HCT116 (cell line): Measurements from ENCODE around the gene RHBDF1. TPM values are rescaled to one million over a fixed set of nuclear protein-coding genes. Genes with fewer than 3 reads are reported as not detected.

Experiments
- ATAC-seq: fragments of 200-7000 bp; cut with Tn5 transposase; 2 replicates; pipeline ENCODE4 v1.9.1; 2020; ENCODE audit warnings: mild to moderate bottlenecking, moderate library complexity
- BruUV-seq: library from RNA; stranded (reverse); fragments of 400-500 nt; replicated peaks from 2 replicates; lab custom pipeline; 2021; lab: Mats Ljungman, UMichigan
- CTCF ChIA-PET: fragments of 300-600 bp; sonication (Branson Sonifier 250); formaldehyde crosslinking; loops from one replicate; lab custom pipeline; 2021; ENCODE audit warnings: antibody characterized with exemption; lab: Charles Lee
- POLR2A ChIA-PET: fragments of 300-600, 350-600 bp; sonication (Branson Sonifier 250); formaldehyde crosslinking; loops from one replicate; lab custom pipeline; 2021; ENCODE audit warnings: antibody characterized with exemption; lab: Charles Lee
- RAD21 ChIA-PET, 2 experiments: fragments of 300-600 bp; sonication (Branson Sonifier 250); formaldehyde crosslinking; loops; one replicate each; lab custom pipeline; 2023; ENCODE audit warnings: low total read pairs in 2 of 2; ENCODE audit not compliant: uncharacterized antibody in 2 of 2, unreplicated experiment in 2 of 2, low non-redundant PET in 1 of 2; lab: Charles Lee
- DNase-seq: peaks from one replicate; pipeline ENCODE4 v3.0.0-alpha.2; 2010; ENCODE audit warnings: low read depth, low spot score
- H2AFZ ChIP-seq: fragments of 200-600 bp; shearing (Covaris generic), sonication (generic); 2 replicates; pipeline ENCODE4 v1.6.1; 2017; ENCODE audit warnings: low read depth, mixed run types, mixed read lengths, antibody characterized with exemption, low read length; ENCODE audit not compliant: poor library complexity, severe bottlenecking
- H3K27ac ChIP-seq: 2 replicates; pipeline ENCODE4 v1.5.1; 2012; ENCODE audit warnings: low read depth, low read length
- H3K27me3 ChIP-seq: fragments of 200-600 bp; sonication (generic); 2 replicates; pipeline ENCODE4 v1.6.1; 2016; ENCODE audit warnings: mixed run types, low read length, mixed read lengths; ENCODE audit not compliant: insufficient read depth
- H3K36me3 ChIP-seq, 2 experiments: fragments of 200-500 bp in 1 of 2; fragments of 200-600 bp in 1 of 2; sonication (Bioruptor generic) in 1 of 2; sonication (generic) in 1 of 2; 2 replicates each; pipeline versions ENCODE4 v1.5.1 to v1.6.1; 2014 to 2016; ENCODE audit warnings: low read length in 2 of 2, inconsistent platforms in 1 of 2, mixed read lengths in 1 of 2, mixed run types in 1 of 2; ENCODE audit not compliant: insufficient read depth in 2 of 2, control insufficient read depth in 1 of 2
- H3K4me1 ChIP-seq, 2 experiments: fragments of 200-600 bp in 1 of 2; sonication (generic) in 1 of 2; 2 replicates each; pipeline versions ENCODE4 v1.5.1 to v1.6.1; 2012 to 2017; ENCODE audit warnings: low read length in 2 of 2, inconsistent platforms in 1 of 2, mild to moderate bottlenecking in 1 of 2, mixed read lengths in 1 of 2, mixed run types in 1 of 2, moderate library complexity in 1 of 2; ENCODE audit not compliant: insufficient read depth in 2 of 2, control insufficient read depth in 1 of 2
- H3K4me2 ChIP-seq: fragments of 200-600 bp; sonication (generic); 2 replicates; pipeline ENCODE4 v1.6.1; 2017; ENCODE audit warnings: mixed run types, low read length, mixed read lengths
- H3K4me3 ChIP-seq, 2 experiments: fragments of 200-600 bp in 1 of 2; sonication (generic) in 1 of 2; replicated peaks in 1 of 2; 2 replicates each; pipeline ENCODE4 v1.5.1; 2011 to 2016; ENCODE audit warnings: low read length in 2 of 2, control low read depth in 1 of 2, low read depth in 1 of 2, mild to moderate bottlenecking in 1 of 2, mixed read lengths in 1 of 2, mixed run types in 1 of 2
- H3K79me2 ChIP-seq: fragments of 200-600 bp; sonication (generic); 2 replicates; pipeline ENCODE4 v1.6.1; 2017; ENCODE audit warnings: mild to moderate bottlenecking, mixed run types, low read length, moderate library complexity, mixed read lengths; ENCODE audit not compliant: insufficient read depth
- H3K9ac ChIP-seq: fragments of 200-600 bp; sonication (generic); 2 replicates; pipeline ENCODE4 v1.6.1; 2016; ENCODE audit warnings: low read length, mixed read lengths
- H3K9me2 ChIP-seq: fragments of 200-600 bp; sonication (generic), shearing (Covaris generic); 2 replicates; pipeline ENCODE4 v1.6.1; 2017; ENCODE audit warnings: mixed run types, mild to moderate bottlenecking, moderate library complexity; ENCODE audit not compliant: insufficient read depth
- H3K9me3 ChIP-seq, 2 experiments: fragments of 200-500 bp in 1 of 2; fragments of 200-600 bp in 1 of 2; sonication (Bioruptor generic) in 1 of 2; sonication (generic) in 1 of 2; 2 replicates each; pipeline ENCODE4 v1.6.1; 2014 to 2017; ENCODE audit warnings: low read length in 2 of 2, mixed read lengths in 2 of 2, inconsistent platforms in 1 of 2, low read depth in 1 of 2, mild to moderate bottlenecking in 1 of 2, mixed run types in 1 of 2, moderate library complexity in 1 of 2; ENCODE audit not compliant: control insufficient read depth in 1 of 2, insufficient read depth in 1 of 2
- H4K20me1 ChIP-seq: fragments of 200-600 bp; sonication (generic), shearing (Covaris generic); 2 replicates; pipeline ENCODE4 v1.6.1; 2017; ENCODE audit warnings: mixed run types, mild to moderate bottlenecking, moderate library complexity; ENCODE audit not compliant: insufficient read depth
- EGR1 ChIP-seq: IDR thresholded peaks from 2 replicates; pipeline ENCODE4 v1.6.1; 2012; ENCODE audit warnings: low read depth
- EZH2 ChIP-seq: fragments of 200-600 bp; sonication (generic); IDR thresholded peaks from 2 replicates; pipeline ENCODE4 v1.6.1; 2017; ENCODE audit warnings: antibody characterized with exemption, mixed run types
- EZH2phosphoT487 ChIP-seq: fragments of 200-600 bp; IDR thresholded peaks from 2 replicates; pipeline ENCODE4 v1.6.1; 2018; ENCODE audit warnings: antibody characterized with exemption, borderline replicate concordance
- FOSL1 ChIP-seq: IDR thresholded peaks from 2 replicates; pipeline ENCODE4 v1.6.1; 2012; ENCODE audit warnings: low read depth
- JUND ChIP-seq: IDR thresholded peaks from 2 replicates; pipeline ENCODE4 v1.6.1; 2012
- POLR2A ChIP-seq: IDR thresholded peaks from 2 replicates; pipeline ENCODE4 v1.7.0; 2011; ENCODE audit warnings: borderline replicate concordance; ENCODE audit not compliant: insufficient read depth, insufficient read length; ENCODE audit errors: extremely low read depth
- SP1 ChIP-seq: IDR thresholded peaks from 2 replicates; pipeline ENCODE4 v1.6.1; 2012; ENCODE audit warnings: low read depth
- YY1 ChIP-seq: IDR thresholded peaks from 2 replicates; pipeline ENCODE4 v1.6.1; 2011; ENCODE audit warnings: low read length, low read depth, moderate library complexity, mild to moderate bottlenecking; ENCODE audit not compliant: insufficient replicate concordance; ENCODE audit errors: extremely low read depth
- ZNF274 ChIP-seq: fragments of 200-500 bp; sonication (Bioruptor generic); IDR thresholded peaks from 2 replicates; pipeline ENCODE4 v1.6.1; 2014; ENCODE audit warnings: mild to moderate bottlenecking, low read depth, low read length, inconsistent platforms
- intact Hi-C: fragments of 100-400 bp; cut with micrococcal nuclease; formaldehyde crosslinking; loops from 2 replicates; pipeline ENCODE4 v1.10.0; 2022
- total RNA-seq: library from RNA; stranded (reverse); gene quantifications from one replicate; pipeline ENCODE4 v1.2.1, GENCODE V29; 2021; ENCODE audit not compliant: unreplicated experiment
- TF ChIP-seq, protein P1 (sequence below): IDR thresholded peaks from 2 replicates; pipeline ENCODE4 v1.6.1; 2012; ENCODE audit warnings: low read depth
- TF ChIP-seq, protein P2 (sequence below), 3 experiments: fragments of 200-600 bp in 1 of 3; sonication (generic) in 1 of 3; IDR thresholded peaks in 2 of 3; conservative IDR thresholded peaks in 1 of 3; 2 replicates each; pipeline ENCODE4 v1.5.1; 2012 to 2017; ENCODE audit warnings: low read depth in 2 of 3, low read length in 2 of 3, antibody characterized with exemption in 1 of 3, borderline replicate concordance in 1 of 3, control low read depth in 1 of 3, mild to moderate bottlenecking in 1 of 3, mixed read lengths in 1 of 3, mixed run types in 1 of 3, moderate library complexity in 1 of 3; ENCODE audit not compliant: insufficient read depth in 1 of 3

The RHBDF1 gene
- total RNA-seq, 1 experiment from 2014 or later, result 19.8 TPM

DNA sequence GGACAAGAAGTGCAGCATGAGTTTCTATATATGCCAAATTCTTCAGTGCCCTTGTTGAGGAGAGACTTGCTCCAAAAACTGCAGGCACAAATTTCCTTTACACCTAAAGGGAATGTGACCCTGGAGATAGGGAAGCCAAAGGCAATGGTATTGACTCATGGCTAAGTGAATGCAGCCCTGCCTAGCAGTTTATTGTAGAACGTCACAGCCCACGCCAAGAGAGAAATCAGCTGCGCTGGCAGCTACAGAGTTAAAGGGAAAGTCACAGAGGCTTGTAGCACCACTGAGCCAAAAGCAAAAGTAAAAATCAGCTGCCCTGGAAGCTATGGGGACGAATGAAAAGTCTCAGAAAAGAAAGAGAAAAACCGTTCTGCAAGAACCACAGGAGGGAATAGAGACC is 29.1 kb downstream of the RHBDF1 start:
- no peaks in the 10 kb centered on the region for H3K27me3 ChIP-seq
- peaks cover 0 to 7% of the 10 kb centered on the region in 2 experiments; a peak in 1 of 4 replicates for H3K4me1 ChIP-seq
- RAD21 ChIA-PET, result no interaction called here
- intact Hi-C loops, result no loop called here
- CTCF ChIA-PET, result no interaction called here
- H2AFZ ChIP-seq, result no peak overlapping the region
- DNase-seq, result no peak
- H3K79me2 ChIP-seq, result peaks cover 3% of the 10 kb centered on the region; the same call in 1 of the 2 replicates
- TF ChIP-seq JUND (no peak), ZNF274 (no peak)
- TF ChIP-seq, protein P1, sequence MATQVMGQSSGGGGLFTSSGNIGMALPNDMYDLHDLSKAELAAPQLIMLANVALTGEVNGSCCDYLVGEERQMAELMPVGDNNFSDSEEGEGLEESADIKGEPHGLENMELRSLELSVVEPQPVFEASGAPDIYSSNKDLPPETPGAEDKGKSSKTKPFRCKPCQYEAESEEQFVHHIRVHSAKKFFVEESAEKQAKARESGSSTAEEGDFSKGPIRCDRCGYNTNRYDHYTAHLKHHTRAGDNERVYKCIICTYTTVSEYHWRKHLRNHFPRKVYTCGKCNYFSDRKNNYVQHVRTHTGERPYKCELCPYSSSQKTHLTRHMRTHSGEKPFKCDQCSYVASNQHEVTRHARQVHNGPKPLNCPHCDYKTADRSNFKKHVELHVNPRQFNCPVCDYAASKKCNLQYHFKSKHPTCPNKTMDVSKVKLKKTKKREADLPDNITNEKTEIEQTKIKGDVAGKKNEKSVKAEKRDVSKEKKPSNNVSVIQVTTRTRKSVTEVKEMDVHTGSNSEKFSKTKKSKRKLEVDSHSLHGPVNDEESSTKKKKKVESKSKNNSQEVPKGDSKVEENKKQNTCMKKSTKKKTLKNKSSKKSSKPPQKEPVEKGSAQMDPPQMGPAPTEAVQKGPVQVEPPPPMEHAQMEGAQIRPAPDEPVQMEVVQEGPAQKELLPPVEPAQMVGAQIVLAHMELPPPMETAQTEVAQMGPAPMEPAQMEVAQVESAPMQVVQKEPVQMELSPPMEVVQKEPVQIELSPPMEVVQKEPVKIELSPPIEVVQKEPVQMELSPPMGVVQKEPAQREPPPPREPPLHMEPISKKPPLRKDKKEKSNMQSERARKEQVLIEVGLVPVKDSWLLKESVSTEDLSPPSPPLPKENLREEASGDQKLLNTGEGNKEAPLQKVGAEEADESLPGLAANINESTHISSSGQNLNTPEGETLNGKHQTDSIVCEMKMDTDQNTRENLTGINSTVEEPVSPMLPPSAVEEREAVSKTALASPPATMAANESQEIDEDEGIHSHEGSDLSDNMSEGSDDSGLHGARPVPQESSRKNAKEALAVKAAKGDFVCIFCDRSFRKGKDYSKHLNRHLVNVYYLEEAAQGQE, result no peak
- TF ChIP-seq, all 23 proteins: peak for 0
- Histone ChIP-seq H3K4me2 (no peak overlapping the region), H3K27ac (no peak overlapping the region), H3K4me3 (no peak overlapping the region), H4K20me1 (no peaks in the 10 kb centered on the region), H3K36me3 (peaks cover 0 to 14% of the 10 kb centered on the region in 2 experiments; a peak in 2 of 4 replicates), H3K9ac (no peak overlapping the region), H3K9me2 (no peaks in the 10 kb centered on the region), H3K9me3 (no peaks in the 10 kb centered on the region)
- BruUV-seq, result no TSS peak
- no peak for ATAC-seq
- POLR2A ChIA-PET, result no interaction called here

DNA sequence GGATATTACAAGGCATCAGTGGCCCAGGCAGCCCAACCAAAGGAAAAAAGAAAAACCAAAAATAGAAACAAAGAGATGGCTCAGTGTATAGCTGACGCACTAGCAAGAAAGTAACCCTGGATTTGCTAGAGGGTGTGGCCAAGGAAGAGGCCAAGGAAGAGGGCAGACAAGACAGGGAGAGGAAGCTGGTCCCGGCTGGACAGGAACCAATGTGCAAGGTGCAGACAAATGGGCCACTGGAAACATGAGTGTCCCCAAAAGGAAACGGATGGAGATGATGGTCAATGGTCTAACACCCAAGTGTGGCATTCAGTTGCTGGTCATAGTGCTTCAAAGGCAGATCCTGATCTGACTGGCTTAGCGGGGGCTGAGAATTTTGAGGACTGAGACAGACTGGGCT is 29.7 kb downstream of the RHBDF1 start:
- intact Hi-C loops, result no loop called here
- H3K79me2 ChIP-seq, result no peaks in the 10 kb centered on the region; the same call in 1 of the 2 replicates
- no peak overlapping the region for H2AFZ ChIP-seq
- no peaks in the 10 kb centered on the region for H4K20me1 ChIP-seq
- H3K36me3 ChIP-seq, result peaks cover 0 to 14% of the 10 kb centered on the region in 2 experiments; a peak in 2 of 4 replicates
- DNase-seq (no peak), ATAC-seq (no peak)
- peaks cover 0 to 7% of the 10 kb centered on the region in 2 experiments; a peak in 1 of 4 replicates for H3K4me1 ChIP-seq
- H3K9me3 ChIP-seq, result no peaks in the 10 kb centered on the region
- no peak overlapping the region for H3K4me2 ChIP-seq
- H3K4me3 ChIP-seq, result no peak overlapping the region
- CTCF ChIA-PET, result no interaction called here
- H3K27me3 ChIP-seq, result no peaks in the 10 kb centered on the region
- no TSS peak for BruUV-seq
- H3K9me2 ChIP-seq, result no peaks in the 10 kb centered on the region
- RAD21 ChIA-PET, result no interaction called here
- H3K27ac ChIP-seq, result no peak overlapping the region
- no peak overlapping the region for H3K9ac ChIP-seq
- POLR2A ChIA-PET, result no interaction called here
- no peak for TF ChIP-seq SP1
- no peak for TF ChIP-seq FOSL1
- no peak for TF ChIP-seq EGR1
- no peak for TF ChIP-seq POLR2A
- TF ChIP-seq EZH2, result no peak
- TF ChIP-seq, protein P2, sequence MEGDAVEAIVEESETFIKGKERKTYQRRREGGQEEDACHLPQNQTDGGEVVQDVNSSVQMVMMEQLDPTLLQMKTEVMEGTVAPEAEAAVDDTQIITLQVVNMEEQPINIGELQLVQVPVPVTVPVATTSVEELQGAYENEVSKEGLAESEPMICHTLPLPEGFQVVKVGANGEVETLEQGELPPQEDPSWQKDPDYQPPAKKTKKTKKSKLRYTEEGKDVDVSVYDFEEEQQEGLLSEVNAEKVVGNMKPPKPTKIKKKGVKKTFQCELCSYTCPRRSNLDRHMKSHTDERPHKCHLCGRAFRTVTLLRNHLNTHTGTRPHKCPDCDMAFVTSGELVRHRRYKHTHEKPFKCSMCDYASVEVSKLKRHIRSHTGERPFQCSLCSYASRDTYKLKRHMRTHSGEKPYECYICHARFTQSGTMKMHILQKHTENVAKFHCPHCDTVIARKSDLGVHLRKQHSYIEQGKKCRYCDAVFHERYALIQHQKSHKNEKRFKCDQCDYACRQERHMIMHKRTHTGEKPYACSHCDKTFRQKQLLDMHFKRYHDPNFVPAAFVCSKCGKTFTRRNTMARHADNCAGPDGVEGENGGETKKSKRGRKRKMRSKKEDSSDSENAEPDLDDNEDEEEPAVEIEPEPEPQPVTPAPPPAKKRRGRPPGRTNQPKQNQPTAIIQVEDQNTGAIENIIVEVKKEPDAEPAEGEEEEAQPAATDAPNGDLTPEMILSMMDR (IDR thresholded peaks at IDR 0.05 in 2 of 3, conservative IDR thresholded peaks at IDR 0.05 in 1 of 3; ENCODE audit: borderline replicate concordance in 1 of 3, insufficient read depth in 1 of 3, low read depth in 2 of 3, low read length in 2 of 3), result no peak
- TF ChIP-seq EZH2phosphoT487, result no peak
- TF ChIP-seq YY1, result no peak
- TF ChIP-seq, protein P1, result no peak
